SK-N-SH (cell line): Measurements from ENCODE around the gene PLA2G2F. TPM values are rescaled to one million over a fixed set of nuclear protein-coding genes. Genes with fewer than 3 reads are reported as not detected.

Source experiments
- CTCF ChIA-PET: fragments of 300-600, 350-600 bp; formaldehyde crosslinking; extraction: SDS; loops from one replicate; lab custom pipeline; 2021; lab: Yijun Ruan, JAX
- POLR2A ChIA-PET: fragments of 350-600 bp; sonication (Branson Sonifier 250); formaldehyde crosslinking; extraction: SDS; loops from one replicate; lab custom pipeline; 2020; ENCODE audit warnings: antibody characterized with exemption, inconsistent platforms; lab: Yijun Ruan, JAX
- DNase-seq: peaks from one replicate; pipeline ENCODE4 v3.0.0; 2012
- H2AFZ ChIP-seq: fragments of 200-600 bp; sonication (generic); 2 replicates; pipeline ENCODE4 v1.8.1; 2016; ENCODE audit warnings: antibody characterized with exemption, mild to moderate bottlenecking, low read depth
- H3F3A ChIP-seq: fragments of 200-600 bp; sonication (generic); replicated peaks from 2 replicates; pipeline ENCODE3; 2016; ENCODE audit warnings: antibody characterized with exemption, mild to moderate bottlenecking; ENCODE audit not compliant: insufficient read depth
- H3K27ac ChIP-seq, 2 experiments: fragments of 200-500 bp in 1 of 2; fragments of 200-600 bp in 1 of 2; sonication (Bioruptor generic) in 1 of 2; sonication (generic), shearing (Covaris generic) in 1 of 2; 2 replicates each; pipeline versions ENCODE4 v1.5.1 to v1.6.1; 2014 to 2016; ENCODE audit warnings: low read depth in 2 of 2, inconsistent platforms in 1 of 2, low read length in 1 of 2, mild to moderate bottlenecking in 1 of 2, mixed read lengths in 1 of 2
- H3K27me3 ChIP-seq: fragments of 200-600 bp; sonication (generic), shearing (Covaris generic); 2 replicates; pipeline ENCODE4 v1.6.1; 2016; ENCODE audit warnings: mixed run types; ENCODE audit not compliant: insufficient read depth
- H3K36me3 ChIP-seq, 2 experiments: fragments of 200-500 bp in 1 of 2; fragments of 200-600 bp in 1 of 2; sonication (Bioruptor generic) in 1 of 2; sonication (generic) in 1 of 2; replicated peaks in 1 of 2; 2 replicates each; pipeline versions ENCODE3 to v1.5.1; 2014 to 2016; ENCODE audit warnings: low read length in 1 of 2, mild to moderate bottlenecking in 1 of 2; ENCODE audit not compliant: insufficient read depth in 2 of 2, control insufficient read depth in 1 of 2
- H3K4me1 ChIP-seq, 2 experiments: fragments of 200-500 bp in 1 of 2; fragments of 200-600 bp in 1 of 2; sonication (Bioruptor generic) in 1 of 2; sonication (generic), shearing (Covaris generic) in 1 of 2; 2 replicates each; pipeline versions ENCODE4 v1.5.1 to v1.6.1; 2014 to 2016; ENCODE audit warnings: low read depth in 1 of 2, low read length in 1 of 2, mixed run types in 1 of 2; ENCODE audit not compliant: insufficient read depth in 2 of 2, control insufficient read depth in 1 of 2
- H3K4me2 ChIP-seq: fragments of 200-600 bp; sonication (generic), shearing (Covaris generic); 2 replicates; pipeline ENCODE4 v1.6.1; 2017; ENCODE audit warnings: mixed run types
- H3K4me3 ChIP-seq, 2 experiments: fragments of 200-500 bp in 1 of 2; fragments of 200-600 bp in 1 of 2; sonication (Bioruptor generic) in 1 of 2; sonication (generic), shearing (Covaris generic) in 1 of 2; 2 replicates each; pipeline versions ENCODE4 v1.5.1 to v1.8.1; 2014 to 2016; ENCODE audit warnings: low read depth in 2 of 2, inconsistent platforms in 1 of 2, low read length in 1 of 2, mild to moderate bottlenecking in 1 of 2, mixed read lengths in 1 of 2, moderate library complexity in 1 of 2
- H3K79me2 ChIP-seq: fragments of 200-600 bp; sonication (generic); 2 replicates; pipeline ENCODE4 v1.8.1; 2017; ENCODE audit warnings: mild to moderate bottlenecking; ENCODE audit not compliant: insufficient read depth
- H3K9ac ChIP-seq: fragments of 200-600 bp; sonication (generic); 2 replicates; pipeline ENCODE4 v1.6.1; 2017; ENCODE audit warnings: mixed run types
- H3K9me2 ChIP-seq: fragments of 200-600 bp; sonication (generic); 2 replicates; pipeline ENCODE4 v1.6.1; 2017; ENCODE audit warnings: mixed run types
- H3K9me3 ChIP-seq: fragments of 200-600 bp; sonication (generic); 2 replicates; pipeline ENCODE4 v1.6.1; 2017; ENCODE audit warnings: mixed run types, mild to moderate bottlenecking, moderate library complexity
- H4K20me1 ChIP-seq: fragments of 200-600 bp; sonication (generic); 2 replicates; pipeline ENCODE4 v1.6.1; 2017; ENCODE audit warnings: mild to moderate bottlenecking, mixed run types; ENCODE audit not compliant: insufficient read depth
- CHD2 ChIP-seq: fragments of 150-350 bp; IDR thresholded peaks from 2 replicates; pipeline ENCODE4 v1.6.1; 2018; ENCODE audit warnings: low read length; ENCODE audit not compliant: partially characterized antibody
- EP300 ChIP-seq, 2 experiments: IDR thresholded peaks; 2 replicates each; pipeline versions ENCODE4 v1.4.0 to v1.6.1; 2012; ENCODE audit warnings: borderline replicate concordance in 1 of 2, low read depth in 1 of 2, low read length in 1 of 2
- EZH2phosphoT487 ChIP-seq: fragments of 200-600 bp; sonication (generic); IDR thresholded peaks from 2 replicates; pipeline ENCODE4 v1.6.1; 2017; ENCODE audit warnings: low read depth, mixed run types, mild to moderate bottlenecking, antibody characterized with exemption, moderate library complexity, borderline replicate concordance
- FOSL2 ChIP-seq: IDR thresholded peaks from 2 replicates; pipeline ENCODE4 v1.4.0; 2012; ENCODE audit warnings: low read depth, mild to moderate bottlenecking, moderate library complexity, borderline replicate concordance
- GATA2 ChIP-seq: sonication (generic); formaldehyde crosslinking; IDR thresholded peaks from 2 replicates; pipeline ENCODE4 v1.5.0; 2020; ENCODE audit warnings: mild to moderate bottlenecking, missing genetic modification reagents
- NFIC ChIP-seq: IDR thresholded peaks from 2 replicates; pipeline ENCODE4 v1.4.0; 2012; ENCODE audit warnings: borderline replicate concordance
- PBX3 ChIP-seq: IDR thresholded peaks from 2 replicates; pipeline ENCODE4; 2012
- RAD21 ChIP-seq: IDR thresholded peaks from 2 replicates; pipeline ENCODE4 v1.6.1; 2012; ENCODE audit warnings: mild to moderate bottlenecking, low read length
- REST ChIP-seq: IDR thresholded peaks from 2 replicates; pipeline ENCODE4 v1.6.1; 2012; ENCODE audit warnings: mild to moderate bottlenecking, low read depth, low read length, moderate library complexity
- RFX5 ChIP-seq: IDR thresholded peaks from 2 replicates; pipeline ENCODE4 v1.6.1; 2012; ENCODE audit warnings: mild to moderate bottlenecking, improper control_type of control experiment, low read length
- RXRA ChIP-seq: IDR thresholded peaks from 2 replicates; pipeline ENCODE4 v1.4.0; 2012; ENCODE audit warnings: low read depth, mild to moderate bottlenecking, borderline replicate concordance
- SIN3A ChIP-seq: IDR thresholded peaks from 2 replicates; pipeline ENCODE4 v1.6.1; 2012; ENCODE audit warnings: low read depth, mild to moderate bottlenecking, low read length, moderate library complexity, borderline replicate concordance
- SMC3 ChIP-seq: IDR thresholded peaks from 2 replicates; pipeline ENCODE4 v1.6.1; 2012; ENCODE audit warnings: low read depth, low read length, improper control_type of control experiment
- TEAD4 ChIP-seq: IDR thresholded peaks from 2 replicates; pipeline ENCODE4 v1.4.0; 2012; ENCODE audit warnings: mild to moderate bottlenecking, borderline replicate concordance; ENCODE audit not compliant: insufficient read depth
- WGBS: methylation state at CpG from one replicate; pipeline ENCODE4 v1.1.6; 2017; ENCODE audit warnings: low lambda C conversion rate; 5-methylcytosine and 5-hydroxymethylcytosine counted together
- polyA plus RNA-seq, 3 experiments: library from polyadenylated mRNA; depleted of rRNA; stranded (reverse); fragments of >200 nt; gene quantifications; 2 replicates each; pipeline ENCODE4 v1.2.3, GENCODE V29; 2012

PLA2G2F gene
- polyA plus RNA-seq, 1 of the 3 experiments (the other 2 are of a cell fraction): not detected

GRCh38 chr1:20120796-20121195, 18.3 kb upstream of the PLA2G2F start:
- Histone ChIP-seq H3K27me3 (peaks cover 5% of the 10 kb centered on the region; the same call in 1 of the 2 replicates), H3K9me2 (no peaks in the 10 kb centered on the region), H3K4me2 (no peak overlapping the region), H3K27ac (no peak overlapping the region), H3K4me3 (no peak overlapping the region), H3K9ac (no peak overlapping the region), H3F3A (no peaks in the 10 kb centered on the region), H3K4me1 (peaks cover 0 to 10% of the 10 kb centered on the region in 2 experiments; a peak in 1 of 4 replicates), H4K20me1 (no peaks in the 10 kb centered on the region), H2AFZ (no peak overlapping the region), H3K36me3 (no peaks in the 10 kb centered on the region), H3K9me3 (no peaks in the 10 kb centered on the region), H3K79me2 (no peaks in the 10 kb centered on the region)
- TF ChIP-seq EZH2phosphoT487 (no peak), GATA2 (CRISPR knock-in tag) (no peak), RFX5 (no peak), RXRA (no peak), RAD21 (no peak), PBX3 (no peak), REST (no peak), SMC3 (no peak), TEAD4 (no peak), FOSL2 (no peak), NFIC (no peak), SIN3A (no peak), EP300 (IDR thresholded peaks at IDR 0.05; ENCODE audit: borderline replicate concordance in 1 of 2, low read depth in 1 of 2, low read length in 1 of 2) (no peak), CHD2 (no peak)
- ChIA-PET CTCF (interaction anchor here (1.6 kb wide), 1 partner anchor 10 kb away, joined by 4 read pairs; no protein-coding TSS in a partner anchor), POLR2A (interaction anchor here (0.6 kb wide), 1 partner anchor 46 kb away, joined by 3 read pairs; no protein-coding TSS in a partner anchor)
- 59% methylated on average over 4 of the region's 4 CpGs for WGBS
- DNase-seq: no peak
